Measurements from ENCODE around the gene SEC61A2.

GRCh38 chr10:12208460-12208859 lies 79.0 kb downstream of the SEC61A2 start:
- TF ChIP-seq CTCF (IDR thresholded peaks at IDR 0.05; ENCODE audit: low read length) (no peak), EZH2 (optimal IDR thresholded peaks at IDR 0.05; ENCODE audit: low read depth, low read length) (no peak)

All from MM.1S (cell line).